Erythroblast (primary cell): Measurements from ENCODE around the gene SATB2.

ENCODE experiments used
- DNase-seq, 2 experiments: peaks; one replicate each; lab custom pipeline; 2025; lab: John Stamatoyannopoulos, UW
- GATA1 ChIP-seq: IDR thresholded peaks from 2 replicates; pipeline ENCODE4 v1.6.1; 2011; ENCODE audit warnings: low read depth, mild to moderate bottlenecking, control low read depth, low read length, moderate library complexity
- POLR2A ChIP-seq: IDR thresholded peaks from 2 replicates; pipeline ENCODE4 v1.6.1; 2011; ENCODE audit warnings: mild to moderate bottlenecking, low read length

SATB2 gene

DNA sequence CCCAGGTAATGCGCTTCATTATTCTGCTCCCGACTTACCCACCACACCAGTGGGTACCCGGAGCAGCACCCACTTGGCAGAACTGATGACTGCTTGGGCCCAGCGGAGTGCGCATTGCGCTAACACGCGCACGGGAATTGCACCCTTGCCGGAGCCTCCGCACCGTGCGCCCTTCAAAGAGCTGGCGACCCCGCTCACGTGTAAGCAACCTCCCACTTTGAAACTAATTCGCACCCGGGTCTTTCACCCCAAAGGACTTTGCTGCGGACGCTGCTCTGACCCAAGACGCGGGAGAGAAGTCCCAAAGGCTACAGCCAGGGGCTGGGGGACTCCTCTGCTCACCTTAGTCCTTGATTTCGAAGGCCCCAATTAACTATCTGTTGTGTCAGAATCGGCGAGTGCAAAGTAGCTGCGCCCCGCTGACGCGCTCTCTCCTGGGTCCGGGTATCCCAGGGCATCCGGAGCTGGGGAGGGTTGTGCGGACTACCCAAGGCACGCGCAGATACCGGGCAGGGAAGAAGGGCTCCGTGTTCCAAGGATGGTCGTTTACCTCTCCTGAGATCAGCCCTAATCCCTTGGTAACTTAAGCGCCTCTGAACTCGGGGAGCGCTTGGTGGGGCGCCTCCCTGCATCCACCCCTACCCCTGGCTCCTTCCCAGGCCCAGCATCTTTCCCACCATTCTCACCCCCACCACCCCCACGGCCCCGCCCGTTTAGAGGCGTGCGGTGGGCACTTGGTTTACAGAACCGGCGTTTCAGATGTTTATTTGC is 13.1 kb upstream of the SATB2 start:
- no peak for TF ChIP-seq GATA1
- TF ChIP-seq POLR2A = no peak
- DNase-seq = no peak

DNA sequence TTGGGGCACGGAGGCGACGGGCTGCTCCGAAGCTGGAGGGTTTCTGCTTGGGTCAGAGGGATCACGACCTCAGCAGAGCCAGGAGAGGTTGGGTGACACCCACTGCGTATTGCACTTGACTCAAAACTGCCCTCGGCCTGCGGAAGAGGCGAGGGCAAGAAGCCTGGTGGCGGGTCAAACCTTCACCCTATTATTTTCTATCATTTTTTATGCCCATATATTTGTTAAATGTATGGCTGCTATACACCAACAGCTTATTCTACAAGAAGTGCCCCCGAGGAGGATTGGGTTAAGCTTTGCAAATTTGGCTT is 12.6 kb upstream of the SATB2 start:
- TF ChIP-seq GATA1 (no peak), POLR2A (no peak)
- no peak for DNase-seq

DNA sequence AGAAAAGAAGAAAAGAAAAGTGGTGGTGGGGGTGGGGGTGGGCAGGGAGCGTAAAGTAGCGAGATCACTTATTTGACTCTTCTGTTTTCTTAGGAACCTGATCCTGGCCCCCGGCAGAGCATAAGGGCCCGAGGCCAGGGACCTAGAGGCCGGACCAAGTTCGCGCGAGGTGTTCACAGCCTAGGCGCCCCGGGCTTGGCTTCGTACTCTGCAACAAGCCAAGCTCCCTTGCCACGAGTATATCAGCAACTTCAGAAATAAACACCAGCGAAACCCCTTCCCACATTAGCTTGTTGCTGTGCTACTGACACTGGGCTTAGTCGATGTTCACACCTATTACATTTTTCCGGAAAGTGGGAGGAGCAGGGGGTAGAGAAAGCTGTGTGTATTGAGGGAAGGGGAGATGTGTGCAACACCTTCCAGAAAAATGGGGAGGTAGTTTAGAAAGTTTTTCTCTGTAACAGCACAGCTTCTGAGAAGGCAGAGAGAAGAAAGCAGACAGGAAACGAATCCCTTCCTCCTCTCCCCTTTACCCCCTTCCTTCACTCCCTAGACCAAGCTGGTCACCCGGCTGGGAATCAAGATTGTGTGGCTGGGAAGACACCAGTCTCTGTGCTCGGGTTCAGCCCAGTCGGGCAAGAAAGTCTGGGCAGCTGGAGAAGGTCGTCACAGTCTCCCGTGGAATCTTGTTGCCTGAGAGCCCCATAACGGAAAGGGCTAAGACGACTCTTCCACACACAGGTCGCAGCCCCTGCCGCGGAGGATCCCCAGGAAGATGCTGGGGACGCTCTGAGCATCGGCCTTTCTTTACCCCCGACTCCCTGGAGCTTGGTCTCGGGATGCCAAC is 12.0 kb upstream of the SATB2 start:
- TF ChIP-seq POLR2A (no peak), GATA1 (no peak)
- DNase-seq = no peak

DNA sequence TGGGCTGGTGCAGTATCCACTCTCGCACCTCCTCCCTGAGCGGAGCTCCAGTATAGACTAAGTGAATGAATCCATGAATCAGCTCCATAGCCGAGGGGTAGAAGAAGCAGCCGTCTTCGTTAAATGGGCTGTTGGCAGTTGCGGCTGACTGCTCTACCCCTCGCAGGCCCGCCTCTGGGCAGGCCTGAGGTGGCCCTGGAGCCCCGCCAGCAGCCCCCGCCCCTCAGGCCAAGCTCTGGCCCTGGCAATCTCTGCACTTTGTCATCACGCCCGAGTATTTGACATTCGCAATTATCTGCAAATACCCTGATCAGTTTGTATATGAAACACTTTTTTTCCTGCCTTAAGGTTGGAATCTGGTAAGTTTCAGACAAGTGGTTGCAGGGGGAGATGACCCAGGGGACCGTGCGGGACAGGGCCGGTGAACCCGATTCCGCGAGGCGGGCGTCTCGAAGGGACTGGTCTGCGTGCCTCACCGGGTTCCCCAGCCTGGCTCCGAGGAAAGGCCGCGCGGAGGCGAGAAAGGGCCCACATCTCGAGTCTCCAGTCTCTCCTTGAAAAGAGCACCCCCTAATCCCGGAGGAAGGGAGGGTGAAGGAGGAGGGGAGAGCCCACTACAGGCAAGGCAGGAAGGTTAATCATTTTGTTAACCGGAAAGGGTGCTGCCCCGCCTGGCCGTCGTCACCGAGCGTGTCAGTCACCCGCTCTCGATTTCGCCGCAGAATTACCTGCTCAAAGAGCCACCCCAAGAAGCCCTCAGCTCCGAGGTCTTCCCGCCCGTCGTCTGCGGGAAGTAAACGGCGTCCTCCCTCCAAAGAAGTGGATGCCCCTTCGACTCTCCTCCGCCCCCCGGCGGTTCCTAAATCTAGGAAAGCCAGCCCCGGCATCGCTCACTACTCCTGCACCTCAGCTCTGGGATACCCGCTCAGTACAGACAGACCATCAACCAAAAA is 11.1 kb upstream of the SATB2 start:
- TF ChIP-seq GATA1 = no peak
- no peak for DNase-seq

DNA sequence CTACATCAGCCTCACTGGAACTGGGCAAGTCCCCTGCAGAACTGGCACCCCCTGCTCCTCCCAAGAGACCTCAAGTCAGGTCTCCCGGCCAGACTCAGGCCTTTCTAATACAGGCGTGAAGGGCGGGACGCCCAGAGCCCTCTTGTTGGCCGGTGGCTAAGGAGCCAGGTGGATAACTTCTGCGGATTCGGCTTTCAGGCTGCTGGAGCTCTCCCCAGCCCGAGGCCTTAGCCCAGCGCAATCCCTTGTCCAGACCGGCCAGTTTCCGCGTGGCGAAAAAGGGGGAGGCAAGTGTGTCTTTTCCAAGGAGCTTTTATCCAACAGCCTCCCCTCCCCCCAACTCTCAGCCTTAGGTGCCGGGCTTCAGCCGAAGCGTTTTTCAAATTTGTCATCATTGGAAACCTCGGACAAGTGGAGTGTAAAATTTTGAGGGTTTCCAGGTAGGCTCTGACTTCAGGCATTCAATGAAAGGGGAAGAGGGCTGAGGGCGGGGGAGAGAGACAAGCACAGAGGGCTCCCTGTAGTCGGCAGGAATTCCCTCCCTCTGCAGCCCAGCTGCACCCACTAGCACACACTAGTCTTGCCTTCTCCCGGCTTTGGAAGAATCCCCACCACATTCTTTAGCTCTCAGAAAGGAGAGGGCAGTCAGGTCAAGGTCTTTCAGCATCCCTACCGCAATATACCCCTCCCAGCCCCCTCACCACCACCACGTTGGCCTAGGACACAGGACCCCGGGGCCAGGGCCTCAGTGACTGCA is 9.5 kb upstream of the SATB2 start:
- no peak for TF ChIP-seq GATA1
- TF ChIP-seq POLR2A = no peak
- no peak for DNase-seq

DNA sequence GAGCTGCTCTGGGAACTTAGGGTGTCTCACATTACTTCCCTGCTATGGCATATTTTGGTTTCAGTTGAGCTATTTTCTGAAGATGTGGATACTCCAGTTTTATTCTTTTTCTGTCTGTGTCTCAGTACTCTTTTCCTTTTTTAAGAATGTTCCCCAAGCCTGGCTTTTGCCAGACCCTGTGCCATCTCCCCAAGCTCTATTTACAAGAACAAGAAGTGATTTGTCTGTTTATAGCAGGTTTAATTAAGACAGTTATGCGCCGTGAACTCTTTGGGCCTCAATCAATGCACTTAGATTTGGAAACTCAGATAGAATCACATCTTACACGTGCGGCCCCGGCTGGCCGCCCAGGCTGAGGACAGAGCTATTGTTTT is 8.9 kb upstream of the SATB2 start:
- no peak for TF ChIP-seq POLR2A
- no peak for TF ChIP-seq GATA1
- DNase-seq = no peak

DNA sequence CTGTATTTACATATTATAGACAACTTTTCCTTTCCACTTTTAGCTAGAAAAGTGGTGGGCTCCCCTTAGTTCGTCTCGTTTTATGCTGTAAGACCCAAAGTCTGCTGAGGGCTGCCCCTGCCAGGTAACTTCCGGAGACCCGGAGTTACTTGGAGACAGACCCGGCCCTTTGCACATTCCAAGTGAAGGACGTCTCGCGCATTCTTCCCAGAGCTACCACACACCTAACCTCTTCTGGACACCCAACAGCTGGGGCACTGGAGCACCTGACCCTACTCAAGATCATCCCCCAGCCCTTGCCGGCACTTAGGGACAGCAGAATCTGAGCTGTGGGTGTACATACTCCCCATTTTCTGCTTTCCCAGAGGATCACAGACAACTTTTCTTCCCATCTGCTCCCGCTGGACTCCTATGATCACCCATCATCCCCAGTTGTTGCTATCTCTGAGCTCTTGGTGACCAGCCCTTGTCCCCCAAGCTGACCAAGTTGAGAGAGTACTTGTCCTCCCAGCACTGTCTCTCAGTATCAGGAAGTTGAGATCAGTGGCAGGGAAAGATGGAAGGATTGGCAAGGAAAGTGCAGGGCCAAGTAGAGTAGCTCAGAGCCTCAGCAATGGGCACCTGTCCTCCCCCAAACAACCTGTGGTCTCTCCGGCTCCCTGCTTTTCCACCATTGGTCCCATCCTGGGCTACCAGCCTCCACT is 8.4 kb upstream of the SATB2 start:
- DNase-seq = no peak
- TF ChIP-seq GATA1 (no peak), POLR2A (no peak)

DNA sequence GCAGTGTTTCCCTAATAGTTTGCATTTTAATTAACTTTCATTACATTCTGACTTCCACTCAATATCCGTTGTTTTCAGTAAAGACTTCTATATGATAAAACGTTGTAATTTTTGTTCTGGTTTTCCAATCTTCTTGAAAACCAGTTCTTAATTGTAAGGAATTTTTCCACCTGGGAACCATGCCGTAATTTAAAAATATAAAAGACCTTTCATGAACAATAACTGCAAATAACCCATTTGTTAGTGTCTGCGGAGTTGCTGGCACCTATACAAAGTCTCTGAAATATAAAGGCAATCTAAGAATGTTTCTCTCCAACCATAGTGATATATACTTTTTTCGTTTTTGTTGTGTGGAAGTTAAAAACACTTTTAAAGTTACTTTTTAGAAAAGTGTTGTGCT is 7.7 kb upstream of the SATB2 start:
- no peak for TF ChIP-seq POLR2A
- TF ChIP-seq GATA1 = no peak
- DNase-seq = no peak

DNA sequence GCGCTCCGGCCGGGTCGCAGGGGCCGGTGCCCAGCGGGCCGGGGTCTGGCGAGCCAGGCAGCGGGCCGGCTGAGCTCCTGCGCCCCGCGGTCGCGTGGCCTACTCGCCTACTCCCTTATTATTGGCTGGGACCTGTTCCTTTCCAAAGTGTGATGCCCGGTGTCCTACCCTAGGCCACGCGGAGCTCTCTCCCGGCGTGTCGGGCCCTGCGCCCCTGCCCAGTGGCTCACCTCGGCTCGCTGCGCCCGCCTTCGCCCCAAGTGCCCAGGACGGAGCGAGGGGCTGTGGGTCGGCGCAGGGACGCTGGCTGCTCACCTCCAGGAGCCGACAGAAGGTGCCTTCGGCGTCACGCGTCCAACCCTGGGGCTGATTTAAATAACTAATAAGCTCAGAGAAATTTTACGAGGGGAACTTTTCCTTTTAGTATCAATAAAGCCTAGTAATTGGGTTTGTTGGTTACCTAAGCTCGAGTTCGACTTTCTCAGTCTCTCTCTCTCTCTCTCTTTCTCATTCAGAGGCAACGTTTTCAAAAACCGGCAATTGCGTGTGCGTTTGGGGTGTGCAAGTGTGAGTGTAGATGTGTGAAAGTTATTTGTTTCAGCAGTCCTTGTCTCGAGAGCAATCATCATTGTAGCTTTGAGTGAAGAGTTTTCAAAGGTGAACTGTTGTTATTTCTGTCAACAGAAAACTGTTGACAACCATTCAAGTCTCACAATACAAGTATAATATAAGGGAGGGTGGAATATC is 7.0 kb upstream of the SATB2 start:
- DNase-seq = no peak
- TF ChIP-seq GATA1 (no peak), POLR2A (no peak)

DNA sequence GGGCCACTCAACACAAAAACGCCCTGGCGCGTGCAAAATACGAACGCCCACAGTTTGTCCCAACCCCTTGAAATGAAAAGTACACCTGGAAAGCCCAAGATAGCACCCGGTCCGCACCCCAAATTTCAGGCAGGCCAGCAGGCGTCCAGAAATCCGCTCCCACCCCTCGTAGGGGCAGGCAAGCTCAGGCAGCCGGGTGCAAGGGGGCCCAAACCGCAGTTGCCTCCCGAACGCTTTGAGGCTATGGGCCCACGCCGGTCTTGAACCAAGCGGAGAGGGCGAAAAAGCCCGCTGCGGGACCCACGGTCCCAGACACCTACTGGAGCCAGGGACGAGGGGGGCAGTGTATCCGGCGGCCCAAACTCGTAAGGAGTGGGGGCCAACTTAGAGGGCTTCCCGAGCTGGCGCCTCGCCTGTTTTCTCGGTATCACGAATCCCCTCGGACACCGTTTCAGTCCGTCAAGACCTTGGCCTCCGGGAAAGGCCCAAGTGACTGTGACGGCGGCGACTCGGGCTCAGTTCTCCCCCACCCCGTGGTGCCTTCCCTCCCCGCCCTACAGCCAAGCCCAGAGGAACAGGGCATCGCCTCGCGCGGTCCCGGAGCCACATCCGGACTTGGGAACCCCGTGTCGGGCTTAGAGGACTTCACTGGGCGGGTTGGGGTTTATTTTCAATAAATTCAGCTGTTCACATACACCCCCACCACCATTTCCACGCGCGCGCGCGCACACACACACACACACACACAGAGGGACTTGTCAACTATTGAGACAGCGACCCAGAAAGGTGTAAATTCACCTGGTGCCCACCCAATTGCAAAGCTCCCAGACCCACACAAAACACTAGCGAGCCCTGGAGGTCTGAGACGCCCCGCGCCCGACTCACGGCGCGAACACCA is 6.2 kb upstream of the SATB2 start:
- no peak for TF ChIP-seq GATA1
- no peak for TF ChIP-seq POLR2A
- no peak for DNase-seq
